GM21360 (cell line): ENCODE results near the gene RNPEP.
"Not testable (repeated sequence)": the region's sequence is repeated elsewhere in the genome, so short reads cannot be mapped to it uniquely, and the experiment has no call there.

ENCODE experiments used
- ATAC-seq: cut with Tn5 transposase; IDR thresholded peaks from one replicate; pipeline ENCODE4 v1.9.1; 2021; ENCODE audit warnings: mild to moderate bottlenecking, moderate library complexity; ENCODE audit not compliant: unreplicated experiment

The RNPEP gene

DNA sequence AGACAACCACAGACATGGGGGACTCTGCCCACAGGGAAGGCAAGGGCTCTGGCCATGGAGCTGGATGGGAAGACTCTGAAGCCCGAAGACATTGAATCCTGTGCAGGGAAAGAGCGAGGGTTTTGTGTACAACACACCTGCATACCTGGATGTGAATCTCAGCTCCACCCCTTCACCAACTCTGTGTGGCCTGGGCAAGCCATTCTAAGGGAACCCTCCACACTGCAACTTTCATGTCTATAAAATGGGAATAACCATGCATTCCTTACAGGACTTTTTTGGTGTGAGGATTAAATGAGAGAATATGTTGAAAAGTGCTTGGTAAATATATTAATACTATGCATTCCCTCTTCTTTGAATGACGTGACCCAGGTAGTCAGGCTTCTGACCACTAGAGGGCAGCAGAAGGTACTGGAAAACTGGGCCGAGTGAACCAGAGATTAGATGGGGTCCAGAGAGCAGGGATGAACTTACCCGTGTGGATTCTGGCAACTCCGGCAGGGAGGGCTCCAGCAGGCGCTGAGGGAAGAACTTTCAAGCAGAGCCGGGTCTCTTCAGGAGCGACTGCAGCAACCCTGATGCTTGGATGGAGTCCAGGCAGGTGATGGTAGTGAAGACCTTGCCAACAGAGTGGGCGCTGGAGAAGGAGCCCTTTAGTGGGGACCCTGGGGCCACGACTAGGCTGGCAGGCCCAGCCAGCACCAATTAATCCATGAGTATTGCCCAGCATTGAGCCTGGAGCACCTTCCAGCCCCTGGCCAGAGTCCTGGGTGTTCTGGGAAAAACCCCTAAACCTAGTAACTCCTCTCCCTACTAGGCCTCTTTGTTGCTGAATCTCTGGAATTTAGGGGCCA is 27.1 kb downstream of the RNPEP start:
- ATAC-seq = no peak

DNA sequence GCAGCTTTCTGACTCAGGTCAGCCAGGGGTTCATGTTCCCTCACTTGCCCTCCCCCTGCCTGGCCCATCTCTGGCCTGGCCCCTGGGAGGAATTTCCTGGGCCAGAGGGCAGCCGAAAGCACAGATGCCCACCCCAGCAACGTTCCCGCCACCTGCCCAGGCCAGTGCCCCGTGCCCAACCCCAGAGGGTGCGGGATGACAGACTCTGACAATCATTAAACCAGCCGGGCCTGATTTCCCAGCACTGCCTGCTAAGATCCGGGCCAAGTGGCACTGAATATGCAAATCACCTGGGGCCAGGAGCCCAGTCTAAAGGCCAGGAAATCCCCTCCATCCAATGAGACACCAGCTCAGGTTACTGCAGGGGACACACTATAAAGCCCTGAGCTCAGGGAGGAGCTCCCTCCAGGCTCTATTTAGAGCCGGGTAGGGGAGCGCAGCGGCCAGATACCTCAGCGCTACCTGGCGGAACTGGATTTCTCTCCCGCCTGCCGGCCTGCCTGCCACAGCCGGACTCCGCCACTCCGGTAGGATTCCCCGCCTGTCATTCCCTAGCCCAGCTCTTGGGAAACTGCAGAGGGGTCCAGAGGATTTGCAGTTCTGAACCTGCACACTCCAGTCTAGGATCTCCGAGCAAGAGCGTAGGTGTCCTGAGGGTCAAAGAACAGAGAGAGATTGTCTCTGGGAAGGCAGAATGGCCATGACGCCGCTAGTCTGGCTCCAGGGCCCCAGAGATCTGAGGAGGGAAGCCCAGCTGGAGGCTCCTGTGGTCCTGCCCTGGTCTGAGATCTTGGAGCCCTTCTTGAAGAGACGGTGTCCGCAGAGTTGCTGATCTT is 27.9 kb downstream of the RNPEP start, which contains the start of gene ELF3:
Gene ELF3 (plus strand): TSS at position 408 of the 836 bp plus-strand sequence. CDS start 550 bp downstream, outside the sequence.
- ATAC-seq = no peak

DNA sequence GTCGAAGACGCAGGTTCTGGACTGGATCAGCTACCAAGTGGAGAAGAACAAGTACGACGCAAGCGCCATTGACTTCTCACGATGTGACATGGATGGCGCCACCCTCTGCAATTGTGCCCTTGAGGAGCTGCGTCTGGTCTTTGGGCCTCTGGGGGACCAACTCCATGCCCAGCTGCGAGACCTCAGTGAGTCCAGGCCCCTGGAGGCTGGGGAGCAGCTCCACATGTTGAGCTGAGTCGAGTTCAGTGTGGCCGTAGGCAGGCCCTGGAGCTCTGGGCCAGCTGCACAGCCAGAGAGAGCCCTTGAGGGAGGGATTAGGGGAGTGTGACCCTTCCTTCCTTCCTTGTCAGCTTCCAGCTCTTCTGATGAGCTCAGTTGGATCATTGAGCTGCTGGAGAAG is 29.5 kb downstream of the RNPEP start:
- ATAC-seq = no peak

DNA sequence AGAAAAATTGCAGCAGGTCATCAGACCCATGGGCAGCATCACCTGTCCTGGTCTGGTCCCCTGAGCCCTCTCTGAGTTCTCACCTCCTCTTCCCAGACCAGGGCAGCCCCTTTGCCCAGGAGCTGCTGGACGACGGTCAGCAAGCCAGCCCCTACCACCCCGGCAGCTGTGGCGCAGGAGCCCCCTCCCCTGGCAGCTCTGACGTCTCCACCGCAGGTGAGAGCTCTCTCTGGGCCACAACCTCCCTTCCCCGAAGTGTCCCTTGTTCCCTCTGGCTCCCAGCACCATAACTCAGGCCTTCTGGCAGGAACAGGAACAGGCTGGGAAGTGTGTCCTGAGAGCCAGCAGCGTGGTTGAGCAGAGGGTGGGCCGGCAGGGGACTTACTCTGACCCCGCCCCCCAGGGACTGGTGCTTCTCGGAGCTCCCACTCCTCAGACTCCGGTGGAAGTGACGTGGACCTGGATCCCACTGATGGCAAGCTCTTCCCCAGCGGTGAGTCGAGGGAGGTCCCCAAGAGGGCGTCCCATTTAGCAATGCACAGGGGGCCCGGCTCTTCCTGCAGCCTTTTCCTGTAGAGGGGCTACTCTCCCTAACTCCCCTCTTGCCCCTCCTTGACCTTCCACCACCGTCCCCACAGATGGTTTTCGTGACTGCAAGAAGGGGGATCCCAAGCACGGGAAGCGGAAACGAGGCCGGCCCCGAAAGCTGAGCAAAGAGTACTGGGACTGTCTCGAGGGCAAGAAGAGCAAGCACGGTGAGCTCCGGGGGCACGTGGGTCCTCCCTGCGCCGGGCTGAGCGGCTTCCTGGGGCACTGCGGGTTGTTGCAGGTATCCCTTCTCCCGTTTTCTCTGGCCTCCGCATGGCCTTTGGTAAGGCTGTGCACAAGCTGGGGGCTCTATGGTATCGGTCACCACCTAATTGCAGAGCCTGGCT is 30.4 kb downstream of the RNPEP start:
- no peak for ATAC-seq

DNA sequence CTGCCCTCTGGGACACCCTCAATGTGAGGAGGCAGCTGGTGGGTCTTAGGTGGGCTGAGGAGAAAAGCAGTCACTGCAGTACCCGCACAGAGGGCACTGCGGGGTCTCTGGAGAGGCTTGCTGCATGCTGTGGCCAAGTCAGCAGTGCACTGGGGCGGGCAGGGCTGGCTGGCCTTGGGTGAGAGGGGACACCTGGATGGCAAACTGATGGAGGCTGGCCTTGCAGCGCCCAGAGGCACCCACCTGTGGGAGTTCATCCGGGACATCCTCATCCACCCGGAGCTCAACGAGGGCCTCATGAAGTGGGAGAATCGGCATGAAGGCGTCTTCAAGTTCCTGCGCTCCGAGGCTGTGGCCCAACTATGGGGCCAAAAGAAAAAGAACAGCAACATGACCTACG is 31.2 kb downstream of the RNPEP start:
- no peak for ATAC-seq

DNA sequence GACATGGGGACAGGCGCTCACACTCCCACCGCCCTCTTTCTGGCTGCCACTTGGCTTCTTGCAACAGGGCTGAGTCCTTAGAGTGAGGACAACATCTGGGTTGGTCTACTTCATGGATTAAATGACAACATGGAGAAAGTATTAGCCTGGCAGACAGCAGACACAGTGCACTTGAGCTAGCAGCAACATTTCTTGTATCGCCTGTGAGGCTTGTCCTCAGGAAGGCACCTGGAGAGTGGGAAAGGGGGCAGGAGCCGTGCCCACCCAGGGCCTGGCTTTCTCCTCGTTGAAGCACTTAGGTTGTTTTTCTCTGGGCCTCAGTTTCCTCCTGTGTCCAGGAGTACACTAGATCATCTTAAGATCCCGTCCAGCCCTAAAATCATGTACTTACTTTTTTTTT is 31.6 kb downstream of the RNPEP start:
- ATAC-seq = no peak

DNA sequence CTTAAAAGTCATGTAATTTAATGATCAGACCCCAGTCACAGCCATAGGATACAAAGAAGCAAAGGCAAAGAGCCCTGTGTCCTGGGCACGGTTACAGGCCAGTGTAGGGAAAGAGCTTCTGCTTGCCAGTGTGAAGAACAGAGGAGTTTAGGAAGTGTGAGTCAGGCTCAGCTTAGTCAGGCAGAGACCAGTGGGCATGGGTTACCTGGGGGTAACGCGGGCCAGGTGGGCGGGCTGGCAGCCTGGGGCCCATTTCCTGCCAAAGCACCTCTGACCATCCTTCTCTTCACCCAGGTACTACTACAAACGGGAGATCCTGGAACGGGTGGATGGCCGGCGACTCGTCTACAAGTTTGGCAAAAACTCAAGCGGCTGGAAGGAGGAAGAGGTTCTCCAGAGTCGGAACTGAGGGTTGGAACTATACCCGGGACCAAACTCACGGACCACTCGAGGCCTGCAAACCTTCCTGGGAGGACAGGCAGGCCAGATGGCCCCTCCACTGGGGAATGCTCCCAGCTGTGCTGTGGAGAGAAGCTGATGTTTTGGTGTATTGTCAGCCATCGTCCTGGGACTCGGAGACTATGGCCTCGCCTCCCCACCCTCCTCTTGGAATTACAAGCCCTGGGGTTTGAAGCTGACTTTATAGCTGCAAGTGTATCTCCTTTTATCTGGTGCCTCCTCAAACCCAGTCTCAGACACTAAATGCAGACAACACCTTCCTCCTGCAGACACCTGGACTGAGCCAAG is 32.6 kb downstream of the RNPEP start:
- no peak for ATAC-seq

DNA sequence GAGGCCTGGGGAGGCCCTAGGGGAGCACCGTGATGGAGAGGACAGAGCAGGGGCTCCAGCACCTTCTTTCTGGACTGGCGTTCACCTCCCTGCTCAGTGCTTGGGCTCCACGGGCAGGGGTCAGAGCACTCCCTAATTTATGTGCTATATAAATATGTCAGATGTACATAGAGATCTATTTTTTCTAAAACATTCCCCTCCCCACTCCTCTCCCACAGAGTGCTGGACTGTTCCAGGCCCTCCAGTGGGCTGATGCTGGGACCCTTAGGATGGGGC is 33.2 kb downstream of the RNPEP start:
- no peak for ATAC-seq

DNA sequence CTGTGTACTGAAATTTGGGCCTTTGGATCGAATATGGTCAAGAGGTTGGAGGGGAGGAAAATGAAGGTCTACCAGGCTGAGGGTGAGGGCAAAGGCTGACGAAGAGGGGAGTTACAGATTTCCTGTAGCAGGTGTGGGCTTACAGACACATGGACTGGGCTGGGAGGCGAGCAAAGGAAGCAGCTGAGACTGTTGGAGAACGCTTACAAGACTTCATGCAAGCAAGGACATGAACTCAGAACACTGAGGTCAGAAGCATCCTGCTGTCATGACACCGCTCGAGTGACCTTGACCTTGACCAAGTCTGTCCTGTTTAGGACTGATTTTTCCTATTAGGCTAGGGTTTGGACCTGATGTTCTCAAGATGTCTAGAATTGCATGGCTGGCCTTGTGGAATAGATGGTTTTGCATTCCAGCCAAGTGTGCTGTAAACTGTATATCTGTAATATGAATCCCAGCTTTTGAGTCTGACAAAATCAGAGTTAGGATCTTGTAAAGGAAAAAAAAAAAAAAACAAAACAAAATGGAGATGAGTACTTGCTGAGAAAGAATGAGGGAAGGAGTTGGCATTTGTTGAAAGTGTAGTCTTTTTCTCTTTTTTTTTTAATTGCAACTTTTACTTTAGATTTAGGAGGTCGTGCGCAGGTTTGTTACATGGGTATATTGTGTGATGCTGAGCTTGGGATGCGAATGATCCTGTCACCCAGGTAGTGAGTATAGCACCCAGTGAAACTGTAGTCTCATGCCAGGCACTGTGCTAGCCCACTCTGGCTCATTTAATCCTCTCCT is 33.8 kb downstream of the RNPEP start:
- ATAC-seq = no peak

DNA sequence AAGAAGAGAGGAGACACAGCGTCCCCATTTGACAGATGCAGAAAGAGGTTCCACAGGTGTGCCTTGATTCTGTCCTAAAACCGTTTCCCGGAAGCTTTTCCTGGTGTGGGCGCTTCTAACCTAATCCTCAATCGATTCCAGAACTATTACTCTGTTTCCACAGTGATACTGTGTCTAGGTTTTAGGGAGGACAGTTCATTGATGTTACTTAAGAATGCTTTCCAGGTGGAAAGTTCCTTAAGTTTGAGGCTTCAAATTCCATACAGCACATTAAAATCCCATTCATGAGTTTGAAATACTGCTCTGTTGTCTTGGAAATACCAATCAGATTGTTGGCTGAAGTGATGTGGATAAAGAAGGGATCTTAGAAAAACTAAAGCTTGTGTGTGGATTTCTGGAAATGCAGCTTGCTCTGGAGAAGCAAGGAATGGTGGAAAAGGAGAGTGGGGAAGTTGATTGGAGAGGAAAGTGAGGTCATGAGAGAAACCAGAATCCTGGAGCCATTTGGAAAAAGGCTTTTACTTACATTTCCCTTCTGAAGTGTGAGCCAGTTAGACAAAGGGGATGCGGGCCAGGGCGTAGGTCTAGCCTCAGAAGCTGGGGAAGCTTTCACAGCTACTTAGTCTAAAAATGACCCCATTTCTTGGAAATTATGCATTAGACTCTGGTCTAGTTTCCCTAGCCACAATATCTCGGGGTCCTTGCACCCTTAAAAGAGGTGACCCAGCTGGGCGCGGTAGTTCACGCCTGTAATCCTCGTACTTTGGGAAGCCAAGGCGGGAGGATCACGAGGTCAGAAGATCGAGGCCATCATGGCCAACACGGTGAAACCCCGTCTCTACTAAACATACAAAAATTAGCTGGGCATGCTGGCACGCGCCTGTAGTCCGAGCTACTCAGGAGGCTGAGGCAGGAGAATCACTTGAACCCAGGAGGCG is 34.6 kb downstream of the RNPEP start:
- no peak for ATAC-seq

DNA sequence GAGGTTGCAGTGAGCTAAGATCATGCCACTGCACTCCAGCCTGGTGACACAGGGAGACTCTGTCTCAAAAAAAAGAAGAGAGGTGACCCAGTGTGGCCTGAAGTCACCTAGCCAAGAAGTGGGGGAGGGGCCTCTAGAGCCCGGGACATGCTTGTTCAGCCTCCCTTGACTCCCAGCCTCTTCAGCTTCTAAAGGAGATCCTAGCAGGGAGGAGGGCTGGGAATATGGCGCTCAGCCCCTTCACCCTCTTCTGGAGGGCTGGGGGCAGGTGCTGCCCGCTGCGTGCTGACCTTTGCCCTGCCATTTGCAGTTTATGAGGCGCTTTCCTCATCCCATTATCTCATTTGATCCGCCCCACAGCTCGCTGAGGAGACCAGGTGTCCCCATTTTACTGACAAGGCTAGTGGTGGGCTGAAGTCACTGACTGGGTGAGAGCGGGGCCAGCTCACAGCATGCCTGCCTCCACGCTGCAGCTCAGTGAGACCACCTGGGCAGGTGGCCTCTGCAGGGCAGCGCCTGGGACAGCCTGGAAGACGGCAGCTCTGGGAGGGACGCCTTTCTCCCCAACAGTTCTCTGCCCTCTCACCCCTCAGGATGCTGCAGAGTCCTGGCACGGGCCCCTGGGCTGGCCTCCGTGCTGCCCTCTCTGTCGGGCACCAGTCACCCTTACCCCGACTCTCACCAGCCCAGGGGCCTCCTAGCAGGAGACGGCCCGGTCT is 35.5 kb downstream of the RNPEP start:
- ATAC-seq = no peak

DNA sequence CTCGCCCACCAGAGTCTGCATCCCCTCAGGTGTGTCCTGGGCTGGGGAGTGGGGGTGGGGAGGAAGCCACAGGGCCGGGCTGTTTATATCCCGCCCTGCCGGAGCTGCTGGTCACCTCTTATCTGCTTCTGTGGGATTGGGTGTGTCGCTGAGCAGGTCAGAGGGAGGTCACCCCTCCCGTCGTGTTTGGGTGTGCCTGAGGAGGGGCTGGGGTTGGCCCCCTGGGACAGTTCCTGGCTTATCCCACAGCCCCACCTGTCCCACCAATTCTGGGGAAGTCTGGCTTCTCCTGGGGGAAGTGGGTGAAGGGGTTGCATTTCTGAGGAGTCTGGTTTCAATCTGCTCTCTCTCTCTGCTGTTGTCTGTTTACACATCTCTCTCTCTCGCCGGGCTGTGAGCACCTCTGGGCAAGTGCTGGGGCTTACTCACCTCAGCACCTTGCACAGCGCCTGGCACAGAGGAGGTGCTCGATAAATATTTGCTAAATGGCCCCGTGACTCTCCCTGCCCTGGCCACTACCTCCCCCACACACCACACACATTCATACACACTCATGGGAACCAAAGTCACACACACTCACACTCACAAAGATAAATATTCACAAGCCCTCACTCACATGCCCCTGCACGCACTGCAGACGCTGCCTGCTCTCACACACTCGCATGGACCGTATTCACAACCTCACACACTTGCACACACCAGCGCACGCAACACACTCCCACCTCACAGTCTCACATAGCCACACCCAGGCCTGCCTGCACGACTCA is 36.2 kb downstream of the RNPEP start:
- ATAC-seq = no peak

DNA sequence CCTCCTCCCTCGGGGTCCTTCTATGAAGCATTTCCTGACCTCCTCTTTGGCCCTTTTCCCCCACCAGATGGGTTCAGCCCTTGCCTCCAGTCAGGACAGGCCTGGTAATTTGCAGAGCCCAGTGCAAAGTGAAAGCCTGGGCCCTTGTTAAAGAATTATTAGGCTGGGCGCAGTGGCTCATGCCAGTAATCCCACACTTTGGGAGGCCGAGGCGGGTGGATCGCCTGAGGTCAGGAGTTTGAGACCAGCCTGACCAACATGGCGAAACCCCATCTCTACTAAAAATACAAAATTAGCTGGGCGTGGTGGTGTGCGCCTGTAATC is 36.7 kb downstream of the RNPEP start:
- ATAC-seq = not testable (repeated sequence)

DNA sequence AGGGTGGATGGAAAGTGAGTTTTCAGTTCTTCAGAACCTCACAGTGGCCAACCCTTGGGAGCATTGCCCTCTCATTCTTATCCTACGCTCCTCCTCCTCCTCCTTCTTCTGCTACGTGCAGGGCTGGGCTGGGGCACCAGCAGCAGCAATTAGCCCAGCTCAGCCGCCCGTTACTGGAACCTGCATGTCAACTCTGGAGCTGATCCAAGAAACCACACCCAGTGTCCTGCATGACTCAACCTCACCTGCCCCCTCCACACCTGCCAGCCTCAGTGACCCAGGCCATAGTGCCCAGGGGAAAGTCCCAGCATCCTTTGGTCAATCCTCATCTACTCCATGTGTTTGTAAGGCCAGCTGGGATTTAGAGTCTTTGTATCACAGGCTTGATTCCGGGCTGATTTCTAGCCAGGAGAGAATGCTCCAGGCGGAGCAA is 40.6 kb downstream of the RNPEP start:
- ATAC-seq = no peak

DNA sequence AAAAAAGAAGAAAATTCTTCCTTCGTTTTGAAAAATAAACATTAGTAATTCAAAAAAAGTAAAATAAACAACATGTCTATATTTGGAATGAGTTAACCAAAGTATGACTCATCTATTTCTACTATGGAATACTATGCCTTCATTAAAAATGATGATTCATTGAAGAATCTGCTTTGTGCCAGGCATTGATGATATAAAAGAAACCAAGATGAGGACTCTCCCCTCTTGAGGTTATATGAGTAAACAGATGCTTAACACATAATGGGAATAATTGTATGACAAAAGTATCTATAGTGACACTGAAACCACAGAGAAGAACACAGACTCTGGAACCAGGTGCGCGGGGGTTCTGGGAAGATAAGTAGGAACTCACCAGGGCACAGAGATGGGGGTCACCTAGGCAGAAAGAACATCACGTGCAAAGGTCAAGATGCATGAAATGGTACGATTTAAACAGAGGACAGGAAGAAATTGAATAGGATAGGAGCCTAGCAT is 46.8 kb downstream of the RNPEP start:
- no peak for ATAC-seq

DNA sequence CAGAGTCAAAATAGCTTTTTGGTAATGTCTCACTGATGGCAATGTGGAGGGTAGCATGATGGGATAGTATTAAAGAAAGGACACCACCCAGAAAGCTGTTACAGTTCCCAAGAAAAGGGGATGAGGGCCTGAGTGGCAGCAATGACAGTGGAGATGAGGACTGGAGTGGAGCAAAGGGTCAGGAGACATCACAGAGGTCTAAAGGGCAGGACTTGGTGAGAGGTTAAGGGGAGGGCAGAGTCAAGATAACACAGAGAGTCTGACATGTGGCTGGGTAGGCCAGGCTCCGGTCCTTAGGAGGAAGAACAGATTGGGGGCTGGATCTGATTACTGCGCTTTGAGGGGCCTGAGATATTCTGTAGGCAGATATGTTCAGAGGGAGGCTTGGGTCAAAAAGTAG is 47.3 kb downstream of the RNPEP start:
- ATAC-seq = no peak

DNA sequence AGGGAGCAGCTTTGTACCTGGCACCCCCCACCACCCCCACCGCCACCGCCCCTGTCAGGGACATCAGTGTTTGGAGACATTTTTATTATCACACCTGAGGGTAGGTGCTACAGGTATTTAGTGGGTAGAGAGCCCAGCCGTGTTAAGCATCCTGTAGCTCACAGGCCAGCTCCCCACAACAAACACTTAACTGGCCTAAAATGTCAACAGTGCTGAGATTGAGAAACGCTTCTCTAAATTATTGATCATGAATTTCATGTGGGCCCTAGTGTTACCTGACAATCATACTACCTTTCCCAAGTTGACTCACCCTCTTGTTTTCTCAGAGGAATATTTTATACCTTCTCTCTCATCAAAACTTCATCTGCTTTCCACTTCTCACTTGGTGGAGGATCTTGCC is 49.3 kb downstream of the RNPEP start:
- ATAC-seq = no peak
